ENCODE results near the gene TMEM132C. TPM values are rescaled to one million over a fixed set of nuclear protein-coding genes. Genes with fewer than 3 reads are reported as not detected.

Gene TMEM132C
- total and polyA plus RNA-seq, 4 experiments from 2014 or later, result not detected

DNA sequence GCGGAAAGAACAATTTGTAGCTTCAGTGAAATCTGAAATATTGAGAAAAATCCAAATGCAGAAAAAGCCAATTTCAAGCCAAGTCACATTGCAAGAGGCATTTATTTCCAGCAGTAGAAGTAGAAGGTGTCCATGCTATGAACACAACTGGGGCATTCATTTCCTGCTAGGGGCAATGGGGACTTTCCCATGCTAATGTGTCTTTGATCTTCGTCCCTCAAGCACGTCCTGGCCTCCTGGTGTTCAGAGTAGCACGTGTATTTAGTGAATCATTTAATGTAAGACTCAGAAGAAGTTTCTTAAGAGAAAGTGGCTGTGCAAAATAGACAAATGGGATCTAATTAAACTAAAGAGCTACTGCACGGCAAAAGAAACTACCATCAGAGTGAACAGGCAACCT lies 267.9 kb downstream of the TMEM132C start:
- Mint-ChIP-seq H3K4me1 (peaks cover 8 to 19% (median 11%) of the 10 kb centered on the region in 4 donors), H3K36me3 (no peaks in the 10 kb centered on the region), H3K9me3 (peaks cover 0 to 14% (median 7%) of the 10 kb centered on the region in 8 donors), H3K4me3 (peak overlapping the region in 4 of 8 donors; percentile 4 to 66 (median 34)), H3K27me3 (no peaks in the 10 kb centered on the region), H3K27ac (peak overlapping the region in 2 of 7 donors; percentile 8 to 31)
- no peaks in the 10 kb centered on the region for H3K36me3 ChIP-seq (ENCODE audit: insufficient read depth, low read length)
- no peaks in the 10 kb centered on the region for H3K27me3 ChIP-seq (ENCODE audit: insufficient read depth, low read length)
- H3K9me3 ChIP-seq (ENCODE audit: control insufficient read depth in 1 of 2, low read length in 2 of 2), result no peaks in the 10 kb centered on the region
- POLR2A ChIA-PET (ENCODE audit: partially characterized antibody), result no interaction called here
- peaks cover 5% of the 10 kb centered on the region for H3K4me1 ChIP-seq (ENCODE audit: insufficient read depth, low read length)
- H3K4me3 ChIP-seq (ENCODE audit: low read length in 2 of 2), result no peak overlapping the region
- CTCF ChIA-PET (ENCODE audit: partially characterized antibody), result no interaction called here
- DNase-seq, result peak in 1 of 5 donors; percentile 5
- intact Hi-C loops (cut with micrococcal nuclease), result no loop called here
- H3K27ac ChIP-seq (ENCODE audit: low read depth, low read length), result no peak overlapping the region

DNA sequence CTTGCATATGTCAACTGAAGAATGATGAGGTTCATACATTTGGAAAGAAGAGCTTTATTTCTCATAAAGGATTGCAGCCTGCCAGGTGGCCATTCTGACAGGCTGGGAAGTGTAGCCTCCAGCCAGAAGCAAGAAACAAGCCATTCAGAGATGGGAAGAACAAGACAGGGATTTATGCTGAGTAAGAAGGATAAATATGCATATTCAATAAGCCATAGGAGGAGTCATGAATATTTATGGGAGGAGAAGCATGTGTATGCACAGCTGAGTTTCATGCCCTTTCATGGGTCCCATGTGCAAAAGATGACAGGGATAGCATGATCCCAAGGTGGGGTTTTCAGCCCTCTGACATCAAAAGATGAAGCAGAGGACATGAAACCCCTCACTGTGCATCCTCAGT lies 269.8 kb downstream of the TMEM132C start:
- Mint-ChIP-seq H3K9me3 (peaks cover 0 to 14% (median 7%) of the 10 kb centered on the region in 8 donors), H3K27me3 (no peaks in the 10 kb centered on the region), H3K27ac (no peak overlapping the region), H3K4me1 (peaks cover 8 to 19% (median 11%) of the 10 kb centered on the region in 4 donors), H3K4me3 (no peak overlapping the region), H3K36me3 (no peaks in the 10 kb centered on the region)
- no peak for DNase-seq
- H3K4me3 ChIP-seq (ENCODE audit: low read length in 2 of 2), result no peak overlapping the region
- no peak overlapping the region for H3K27ac ChIP-seq (ENCODE audit: low read depth, low read length)
- CTCF ChIA-PET (ENCODE audit: partially characterized antibody), result no interaction called here
- no peaks in the 10 kb centered on the region for H3K9me3 ChIP-seq (ENCODE audit: control insufficient read depth in 1 of 2, low read length in 2 of 2)
- POLR2A ChIA-PET (ENCODE audit: partially characterized antibody), result no interaction called here
- no peaks in the 10 kb centered on the region for H3K27me3 ChIP-seq (ENCODE audit: insufficient read depth, low read length)
- intact Hi-C loops (cut with micrococcal nuclease), result no loop called here
- H3K4me1 ChIP-seq (ENCODE audit: insufficient read depth, low read length), result peaks cover 5% of the 10 kb centered on the region
- no peaks in the 10 kb centered on the region for H3K36me3 ChIP-seq (ENCODE audit: insufficient read depth, low read length)

DNA sequence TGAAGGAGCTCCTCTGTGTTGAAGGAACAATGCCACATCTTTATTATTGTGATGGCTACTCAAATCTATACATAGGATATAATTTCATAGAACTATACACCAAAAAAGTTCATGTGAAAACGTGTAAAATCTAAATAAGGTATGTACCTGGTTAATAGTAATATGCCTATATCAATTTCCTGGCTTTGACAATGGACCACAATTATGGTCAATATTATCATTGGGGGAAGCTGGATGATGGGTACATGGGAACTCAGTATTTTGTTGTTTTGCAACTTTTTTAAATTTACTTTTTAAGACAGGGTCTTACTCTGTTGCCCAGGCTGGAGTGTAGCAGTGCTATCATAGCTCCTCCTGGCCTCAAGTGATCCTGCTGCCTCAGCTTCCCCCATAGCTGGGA lies 270.7 kb downstream of the TMEM132C start:
- ChIA-PET POLR2A (ENCODE audit: partially characterized antibody) (no interaction called here), CTCF (ENCODE audit: partially characterized antibody) (no interaction called here)
- intact Hi-C loops (cut with micrococcal nuclease), result no loop called here
- Mint-ChIP-seq H3K36me3 (no peaks in the 10 kb centered on the region), H3K4me1 (peaks cover 8 to 19% (median 11%) of the 10 kb centered on the region in 4 donors), H3K4me3 (no peak overlapping the region), H3K27me3 (no peaks in the 10 kb centered on the region), H3K9me3 (peaks cover 0 to 14% (median 7%) of the 10 kb centered on the region in 8 donors), H3K27ac (no peak overlapping the region)
- no peaks in the 10 kb centered on the region for H3K36me3 ChIP-seq (ENCODE audit: insufficient read depth, low read length)
- no peak overlapping the region for H3K4me3 ChIP-seq (ENCODE audit: low read length in 2 of 2)
- peaks cover 5% of the 10 kb centered on the region for H3K4me1 ChIP-seq (ENCODE audit: insufficient read depth, low read length)
- no peaks in the 10 kb centered on the region for H3K27me3 ChIP-seq (ENCODE audit: insufficient read depth, low read length)
- no peak for DNase-seq
- no peaks in the 10 kb centered on the region for H3K9me3 ChIP-seq (ENCODE audit: control insufficient read depth in 1 of 2, low read length in 2 of 2)
- no peak overlapping the region for H3K27ac ChIP-seq (ENCODE audit: low read depth, low read length)

DNA sequence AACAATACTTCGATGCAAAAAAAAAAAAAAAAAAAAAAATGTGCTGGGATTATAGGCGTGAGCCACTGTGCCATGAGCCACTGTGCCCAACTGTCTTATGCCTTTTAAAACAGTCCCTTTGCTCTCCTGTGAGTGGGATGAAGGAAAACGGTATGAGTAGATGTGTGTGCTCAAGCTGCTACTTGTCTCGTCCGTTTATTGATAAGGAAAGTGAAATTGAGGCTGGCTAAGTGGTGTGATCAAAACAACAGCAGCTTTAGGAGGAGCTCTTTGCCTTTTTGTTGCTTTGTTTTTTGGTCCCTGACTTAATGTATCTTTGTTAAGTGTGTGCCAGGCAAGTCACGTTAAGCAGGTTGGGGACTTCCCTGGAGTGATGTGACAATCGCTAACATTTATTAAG lies 275.9 kb downstream of the TMEM132C start:
- Mint-ChIP-seq H3K36me3 (no peaks in the 10 kb centered on the region), H3K4me3 (peak overlapping the region in 6 of 8 donors; percentile 15 to 81 (median 73)), H3K27ac (peak overlapping the region in 3 of 7 donors; percentile 68 to 87 (median 77)), H3K9me3 (peaks cover 0 to 7% (median 1%) of the 10 kb centered on the region in 8 donors), H3K4me1 (peaks cover 0 to 15% (median 5%) of the 10 kb centered on the region in 4 donors), H3K27me3 (no peaks in the 10 kb centered on the region)
- Histone ChIP-seq H3K4me3 (ENCODE audit: low read length in 2 of 2) (no peak overlapping the region), H3K27ac (ENCODE audit: low read depth, low read length) (no peak overlapping the region), H3K27me3 (ENCODE audit: insufficient read depth, low read length) (no peaks in the 10 kb centered on the region), H3K4me1 (ENCODE audit: insufficient read depth, low read length) (no peaks in the 10 kb centered on the region), H3K9me3 (ENCODE audit: control insufficient read depth in 1 of 2, low read length in 2 of 2) (no peaks in the 10 kb centered on the region), H3K36me3 (ENCODE audit: insufficient read depth, low read length) (no peaks in the 10 kb centered on the region)
- intact Hi-C loops (cut with micrococcal nuclease), result no loop called here
- POLR2A ChIA-PET (ENCODE audit: partially characterized antibody), result no interaction called here
- CTCF ChIA-PET (ENCODE audit: partially characterized antibody), result interaction anchor here (1.5 kb wide), 2 partner anchors 11 to 284 kb away, joined by 4 read pairs; no protein-coding TSS in a partner anchor
- DNase-seq, result no peak

DNA sequence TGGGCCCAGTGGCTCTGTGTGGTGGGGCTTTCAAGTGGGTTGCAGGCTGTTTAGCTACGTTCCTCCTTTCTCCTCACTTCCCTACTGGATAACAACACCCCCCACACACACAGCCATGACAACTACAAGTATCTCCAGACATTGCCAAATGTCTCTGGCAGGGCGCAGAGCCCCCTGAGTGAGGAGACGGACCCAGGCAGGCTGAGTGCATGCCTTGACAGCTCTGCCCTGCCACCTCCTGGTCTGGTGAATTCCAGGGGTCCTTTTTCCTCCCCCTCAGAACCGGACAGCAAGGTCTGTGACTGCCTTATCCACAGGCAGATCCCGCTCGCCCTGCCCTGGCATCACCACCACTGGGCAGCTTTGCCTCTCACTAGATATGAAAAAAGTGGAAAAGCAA lies 276.5 kb downstream of the TMEM132C start:
- POLR2A ChIA-PET (ENCODE audit: partially characterized antibody), result no interaction called here
- H3K4me1 ChIP-seq (ENCODE audit: insufficient read depth, low read length), result no peaks in the 10 kb centered on the region
- no peaks in the 10 kb centered on the region for H3K27me3 Mint-ChIP-seq
- peaks cover 0 to 15% (median 5%) of the 10 kb centered on the region in 4 donors for H3K4me1 Mint-ChIP-seq
- no peak for DNase-seq
- no peaks in the 10 kb centered on the region for H3K36me3 ChIP-seq (ENCODE audit: insufficient read depth, low read length)
- no peak overlapping the region for H3K4me3 ChIP-seq (ENCODE audit: low read length in 2 of 2)
- H3K27ac Mint-ChIP-seq, result peak overlapping the region in 4 of 7 donors; percentile 33 to 87 (median 64)
- H3K27me3 ChIP-seq (ENCODE audit: insufficient read depth, low read length), result no peaks in the 10 kb centered on the region
- H3K27ac ChIP-seq (ENCODE audit: low read depth, low read length), result no peak overlapping the region
- no peaks in the 10 kb centered on the region for H3K36me3 Mint-ChIP-seq
- no peaks in the 10 kb centered on the region for H3K9me3 ChIP-seq (ENCODE audit: control insufficient read depth in 1 of 2, low read length in 2 of 2)
- peaks cover 0 to 7% (median 3%) of the 10 kb centered on the region in 8 donors for H3K9me3 Mint-ChIP-seq
- H3K4me3 Mint-ChIP-seq, result peak overlapping the region in 6 of 8 donors; percentile 15 to 81 (median 73)
- CTCF ChIA-PET (ENCODE audit: partially characterized antibody), result interaction anchor here (1.5 kb wide), 2 partner anchors 12 to 284 kb away, joined by 4 read pairs; no protein-coding TSS in a partner anchor
- intact Hi-C loops (cut with micrococcal nuclease), result no loop called here

DNA sequence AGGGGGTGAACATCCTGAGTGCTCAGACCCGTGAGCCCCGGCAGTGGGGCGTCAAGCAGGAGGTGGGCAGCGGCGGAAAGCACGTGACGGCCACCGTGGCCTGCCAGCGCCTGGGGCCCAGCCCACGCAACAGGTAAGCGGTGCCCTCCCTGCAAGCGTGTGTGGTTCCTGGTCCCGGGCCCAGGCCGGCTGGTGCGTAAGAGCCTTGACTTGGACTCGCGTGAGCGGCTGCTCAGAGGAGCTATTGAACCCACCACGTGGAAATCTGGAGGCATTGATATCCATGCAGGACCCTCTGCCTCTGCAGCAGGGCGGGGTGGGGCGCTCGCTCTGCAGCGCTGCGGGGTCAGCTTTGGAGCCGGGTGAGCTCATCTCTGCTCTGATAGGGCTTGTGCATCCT lies 277.0 kb downstream of the TMEM132C start:
- H3K27me3 ChIP-seq (ENCODE audit: insufficient read depth, low read length), result no peaks in the 10 kb centered on the region
- peaks cover 0 to 15% (median 5%) of the 10 kb centered on the region in 4 donors for H3K4me1 Mint-ChIP-seq
- H3K27ac Mint-ChIP-seq, result no peak overlapping the region
- no peak overlapping the region for H3K27ac ChIP-seq (ENCODE audit: low read depth, low read length)
- no peaks in the 10 kb centered on the region for H3K36me3 ChIP-seq (ENCODE audit: insufficient read depth, low read length)
- H3K9me3 Mint-ChIP-seq, result peaks cover 0 to 7% (median 3%) of the 10 kb centered on the region in 8 donors
- no peaks in the 10 kb centered on the region for H3K36me3 Mint-ChIP-seq
- no peaks in the 10 kb centered on the region for H3K4me1 ChIP-seq (ENCODE audit: insufficient read depth, low read length)
- no peak for DNase-seq
- H3K4me3 Mint-ChIP-seq, result peak overlapping the region in 2 of 8 donors; percentile 27 to 79
- no peak overlapping the region for H3K4me3 ChIP-seq (ENCODE audit: low read length in 2 of 2)
- CTCF ChIA-PET (ENCODE audit: partially characterized antibody), result no interaction called here
- no peaks in the 10 kb centered on the region for H3K27me3 Mint-ChIP-seq
- POLR2A ChIA-PET (ENCODE audit: partially characterized antibody), result no interaction called here
- H3K9me3 ChIP-seq (ENCODE audit: control insufficient read depth in 1 of 2, low read length in 2 of 2), result no peaks in the 10 kb centered on the region
- intact Hi-C loops (cut with micrococcal nuclease), result no loop called here

DNA sequence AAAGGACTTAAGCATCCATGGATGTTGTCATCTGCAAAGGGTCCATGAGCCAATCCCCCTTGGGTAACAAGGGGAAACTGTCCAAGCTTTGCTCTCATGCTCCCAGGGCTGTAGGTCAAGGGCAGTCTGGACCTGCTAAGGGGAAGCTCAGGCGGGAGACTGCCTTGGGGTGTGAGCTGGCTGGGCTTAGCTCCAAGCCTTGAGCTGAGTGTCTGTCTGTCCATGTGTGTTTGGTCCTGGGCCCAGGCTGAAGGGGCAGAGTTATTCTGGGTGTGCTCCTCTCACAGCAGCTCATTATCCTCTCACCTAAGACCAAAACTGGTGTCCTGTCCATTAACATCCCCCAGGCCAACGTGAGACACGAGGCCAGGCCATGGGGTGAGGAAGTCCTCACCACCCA lies 282.0 kb downstream of the TMEM132C start:
- no peaks in the 10 kb centered on the region for H3K4me1 ChIP-seq (ENCODE audit: insufficient read depth, low read length)
- ChIA-PET POLR2A (ENCODE audit: partially characterized antibody) (no interaction called here), CTCF (ENCODE audit: partially characterized antibody) (no interaction called here)
- no peak for DNase-seq
- no peaks in the 10 kb centered on the region for H3K27me3 Mint-ChIP-seq
- H3K4me3 Mint-ChIP-seq, result no peak overlapping the region
- H3K9me3 Mint-ChIP-seq, result peaks cover 0 to 5% (median 0%) of the 10 kb centered on the region in 8 donors
- H3K27ac ChIP-seq (ENCODE audit: low read depth, low read length), result no peak overlapping the region
- peaks cover 0 to 3% (median 0%) of the 10 kb centered on the region in 4 donors for H3K4me1 Mint-ChIP-seq
- no peaks in the 10 kb centered on the region for H3K36me3 Mint-ChIP-seq
- intact Hi-C loops (cut with micrococcal nuclease), result no loop called here
- H3K27me3 ChIP-seq (ENCODE audit: insufficient read depth, low read length), result no peaks in the 10 kb centered on the region
- no peaks in the 10 kb centered on the region for H3K9me3 ChIP-seq (ENCODE audit: control insufficient read depth in 1 of 2, low read length in 2 of 2)
- no peak overlapping the region for H3K27ac Mint-ChIP-seq
- H3K4me3 ChIP-seq (ENCODE audit: low read length in 2 of 2), result no peak overlapping the region
- no peaks in the 10 kb centered on the region for H3K36me3 ChIP-seq (ENCODE audit: insufficient read depth, low read length)
